Spleen (tissue), 3 donors: ENCODE measurements around the gene TSPO2.

ENCODE experiments used
- POLR2A ChIP-seq, 3 donors: fragments of 450-650 bp; IDR thresholded peaks; one replicate each; pipeline ENCODE4 v1.5.1; 2017; ENCODE audit warnings: antibody characterized with exemption in 3 of 3, mild to moderate bottlenecking in 1 of 3
- POLR2AphosphoS5 ChIP-seq, 3 donors: sonication (generic); formaldehyde crosslinking; IDR thresholded peaks; one replicate each; pipeline ENCODE4 v1.5.1; 2017; ENCODE audit warnings: antibody characterized with exemption in 3 of 3

GRCh38 chr6:41028561-41029412 is 13.5 kb upstream of the TSPO2 start:
- no peak for TF ChIP-seq POLR2A (IDR thresholded peaks at IDR 0.05)
- TF ChIP-seq POLR2AphosphoS5 (IDR thresholded peaks at IDR 0.05), result no peak
